NB4 (cell line): ENCODE data around the gene CDH8.

Source experiments
- MAX ChIP-seq: IDR thresholded peaks from 2 replicates; pipeline ENCODE4 v1.6.1; 2011; ENCODE audit warnings: low read depth, low read length
- MYC ChIP-seq: IDR thresholded peaks from 2 replicates; pipeline ENCODE4 v1.6.1; 2011; ENCODE audit warnings: low read depth, low read length
- POLR2A ChIP-seq: IDR thresholded peaks from 2 replicates; pipeline ENCODE4 v1.6.1; 2011; ENCODE audit warnings: mild to moderate bottlenecking; ENCODE audit not compliant: insufficient read length; ENCODE audit errors: extremely low read depth
- TF ChIP-seq, protein P1 (sequence below): IDR thresholded peaks from one replicate; pipeline ENCODE4 v1.5.1; 2012; ENCODE audit warnings: low read depth, low read length

DNA sequence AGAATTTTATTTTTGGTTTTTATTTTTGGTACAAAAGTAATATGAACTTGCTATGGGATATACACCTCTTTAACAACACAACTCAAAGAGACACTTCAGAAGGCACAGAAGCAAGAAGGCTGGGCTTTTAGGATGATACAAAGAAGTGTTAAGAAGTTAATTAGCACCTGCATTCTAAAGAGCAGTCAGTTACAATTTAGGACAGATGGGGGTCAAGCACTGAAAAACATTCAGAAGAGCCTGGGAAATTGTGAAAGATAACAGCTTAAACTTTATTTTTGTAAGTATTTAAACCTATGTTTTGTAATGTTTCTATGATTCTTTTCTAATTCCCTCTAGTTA lies 163.5 kb downstream of the CDH8 start:
- TF ChIP-seq, protein P1, sequence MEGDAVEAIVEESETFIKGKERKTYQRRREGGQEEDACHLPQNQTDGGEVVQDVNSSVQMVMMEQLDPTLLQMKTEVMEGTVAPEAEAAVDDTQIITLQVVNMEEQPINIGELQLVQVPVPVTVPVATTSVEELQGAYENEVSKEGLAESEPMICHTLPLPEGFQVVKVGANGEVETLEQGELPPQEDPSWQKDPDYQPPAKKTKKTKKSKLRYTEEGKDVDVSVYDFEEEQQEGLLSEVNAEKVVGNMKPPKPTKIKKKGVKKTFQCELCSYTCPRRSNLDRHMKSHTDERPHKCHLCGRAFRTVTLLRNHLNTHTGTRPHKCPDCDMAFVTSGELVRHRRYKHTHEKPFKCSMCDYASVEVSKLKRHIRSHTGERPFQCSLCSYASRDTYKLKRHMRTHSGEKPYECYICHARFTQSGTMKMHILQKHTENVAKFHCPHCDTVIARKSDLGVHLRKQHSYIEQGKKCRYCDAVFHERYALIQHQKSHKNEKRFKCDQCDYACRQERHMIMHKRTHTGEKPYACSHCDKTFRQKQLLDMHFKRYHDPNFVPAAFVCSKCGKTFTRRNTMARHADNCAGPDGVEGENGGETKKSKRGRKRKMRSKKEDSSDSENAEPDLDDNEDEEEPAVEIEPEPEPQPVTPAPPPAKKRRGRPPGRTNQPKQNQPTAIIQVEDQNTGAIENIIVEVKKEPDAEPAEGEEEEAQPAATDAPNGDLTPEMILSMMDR, result no peak
- TF ChIP-seq POLR2A (no peak), MAX (no peak), MYC (no peak)
